PC-3 (cell line): Measurements from ENCODE around the gene CCDC83. TPM values are rescaled to one million over a fixed set of nuclear protein-coding genes. Genes with fewer than 3 reads are reported as not detected.

Experiments used
- ATAC-seq: fragments of 200-7000 bp; cut with Tn5 transposase; 2 replicates; pipeline ENCODE4 v1.9.1; 2020; ENCODE audit warnings: mild to moderate bottlenecking, moderate library complexity
- BruUV-seq: library from RNA; stranded (reverse); fragments of 400-500 nt; replicated peaks from 2 replicates; lab custom pipeline; 2021; lab: Mats Ljungman, UMichigan
- CTCF ChIA-PET: fragments of 300-600 bp; sonication (Branson Sonifier 250); formaldehyde crosslinking; loops from one replicate; lab custom pipeline; 2022; ENCODE audit warnings: antibody characterized with exemption; lab: Charles Lee
- POLR2A ChIA-PET: fragments of 300-600 bp; sonication (Branson Sonifier 250); formaldehyde crosslinking; loops from one replicate; lab custom pipeline; 2022; ENCODE audit warnings: antibody characterized with exemption; ENCODE audit not compliant: unreplicated experiment; lab: Charles Lee
- DNase-seq: peaks from one replicate; pipeline ENCODE4 v3.0.0-alpha.2; 2015
- H2AFZ ChIP-seq: fragments of 300-600 bp; sonication (generic); 2 replicates; pipeline ENCODE4 v1.6.0; 2016; ENCODE audit warnings: antibody characterized with exemption, low read length
- H3F3A ChIP-seq: fragments of 300-600 bp; sonication (generic); one replicate; pipeline ENCODE4 v1.6.0; 2017; ENCODE audit warnings: antibody characterized with exemption, low read length, control low read depth, mild to moderate bottlenecking; ENCODE audit not compliant: unreplicated experiment
- H3K27ac ChIP-seq: fragments of 300-600 bp; sonication (generic); 2 replicates; pipeline ENCODE4 v1.5.1; 2016; ENCODE audit warnings: mild to moderate bottlenecking, low read length
- H3K27me3 ChIP-seq: fragments of 300-600 bp; sonication (generic); 2 replicates; pipeline ENCODE4 v1.6.1; 2016; ENCODE audit warnings: low read length, mixed read lengths
- H3K36me3 ChIP-seq: fragments of 300-600 bp; sonication (generic); 2 replicates; pipeline ENCODE4 v1.6.1; 2016; ENCODE audit warnings: low read depth, mixed run types, low read length, mixed read lengths
- H3K4me1 ChIP-seq: fragments of 300-600 bp; sonication (generic); 2 replicates; pipeline ENCODE4 v1.5.1; 2016; ENCODE audit warnings: low read length; ENCODE audit not compliant: insufficient read depth
- H3K4me2 ChIP-seq: fragments of 300-600 bp; sonication (generic); 2 replicates; pipeline ENCODE4 v1.6.0; 2016; ENCODE audit warnings: low read length
- H3K4me3 ChIP-seq: fragments of 300-600 bp; sonication (generic); 2 replicates; pipeline ENCODE4 v1.5.1; 2016; ENCODE audit warnings: mild to moderate bottlenecking, low read length, mixed read lengths
- H3K79me2 ChIP-seq: fragments of 300-600 bp; sonication (generic); 2 replicates; pipeline ENCODE4 v1.6.1; 2017; ENCODE audit warnings: low read length, mixed read lengths
- H3K9ac ChIP-seq: fragments of 300-600 bp; sonication (generic); 2 replicates; pipeline ENCODE4 v1.6.0; 2016; ENCODE audit warnings: mild to moderate bottlenecking, low read length
- H3K9me2 ChIP-seq: fragments of 300-600 bp; sonication (generic); replicated peaks from 2 replicates; pipeline ENCODE4 v1.6.1; 2016; ENCODE audit warnings: mixed run types, low read length, mixed read lengths
- H3K9me3 ChIP-seq: fragments of 300-600 bp; sonication (generic); 2 replicates; pipeline ENCODE4 v1.6.1; 2016; ENCODE audit warnings: low read length, mixed read lengths
- H4K20me1 ChIP-seq: fragments of 300-600 bp; sonication (generic); 2 replicates; pipeline ENCODE4 v1.6.1; 2016; ENCODE audit warnings: low read length, mixed read lengths
- EZH2 ChIP-seq: fragments of 300-600 bp; sonication (generic); IDR thresholded peaks from one replicate; pipeline ENCODE4 v1.6.1; 2017; ENCODE audit warnings: antibody characterized with exemption, mild to moderate bottlenecking, low read length; ENCODE audit not compliant: unreplicated experiment
- EZH2phosphoT487 ChIP-seq: fragments of 300-600 bp; sonication (generic); IDR thresholded peaks from 2 replicates; pipeline ENCODE4 v1.6.1; 2018; ENCODE audit warnings: mild to moderate bottlenecking, antibody characterized with exemption, low read length, borderline replicate concordance
- intact Hi-C: fragments of 100-400 bp; cut with micrococcal nuclease; formaldehyde crosslinking; loops from 2 replicates; pipeline ENCODE4 v1.9.0; 2023
- total RNA-seq: library from RNA; depleted of rRNA; stranded (reverse); fragments of >200 nt; gene quantifications from 2 replicates; pipeline ENCODE4 v1.2.3, GENCODE V29; 2014
- TF ChIP-seq, protein P1 (sequence below): fragments of 300-600 bp; sonication (generic); conservative IDR thresholded peaks from 2 replicates; pipeline ENCODE4 v1.5.1; 2017; ENCODE audit warnings: antibody characterized with exemption, low read depth, mild to moderate bottlenecking, low read length

Gene CCDC83
- total RNA-seq, 1 experiment from 2014 or later: 0.22 TPM

DNA sequence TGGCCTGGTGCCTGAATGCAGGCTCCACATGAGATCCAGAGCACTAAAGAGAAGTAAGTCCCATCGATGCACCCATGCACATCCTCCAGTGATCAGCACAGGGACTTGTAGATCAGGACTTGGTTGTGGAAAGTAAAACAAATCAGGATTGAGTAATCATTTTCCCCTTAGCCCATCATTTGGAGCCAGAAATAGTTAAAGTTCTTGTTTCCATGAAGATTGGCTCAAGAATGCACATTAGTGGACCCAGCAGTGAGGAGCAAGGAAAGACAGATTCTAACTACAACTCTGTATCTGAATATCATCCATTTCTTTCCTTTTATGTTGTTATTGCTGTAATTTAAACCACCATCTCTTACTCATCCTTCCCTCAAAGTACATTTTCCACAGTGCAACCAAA is 19.1 kb downstream of the CCDC83 start:
- H3K27ac ChIP-seq: peak overlapping the region; percentile 65; the same call in 1 of the 2 replicates
- intact Hi-C loops: no loop called here
- H3K9me3 ChIP-seq: no peaks in the 10 kb centered on the region
- peak overlapping the region; percentile 47; the same call in 1 of the 2 replicates for H3K4me2 ChIP-seq
- CTCF ChIA-PET: no interaction called here
- no peaks in the 10 kb centered on the region for H3F3A ChIP-seq
- TF ChIP-seq, protein P1, sequence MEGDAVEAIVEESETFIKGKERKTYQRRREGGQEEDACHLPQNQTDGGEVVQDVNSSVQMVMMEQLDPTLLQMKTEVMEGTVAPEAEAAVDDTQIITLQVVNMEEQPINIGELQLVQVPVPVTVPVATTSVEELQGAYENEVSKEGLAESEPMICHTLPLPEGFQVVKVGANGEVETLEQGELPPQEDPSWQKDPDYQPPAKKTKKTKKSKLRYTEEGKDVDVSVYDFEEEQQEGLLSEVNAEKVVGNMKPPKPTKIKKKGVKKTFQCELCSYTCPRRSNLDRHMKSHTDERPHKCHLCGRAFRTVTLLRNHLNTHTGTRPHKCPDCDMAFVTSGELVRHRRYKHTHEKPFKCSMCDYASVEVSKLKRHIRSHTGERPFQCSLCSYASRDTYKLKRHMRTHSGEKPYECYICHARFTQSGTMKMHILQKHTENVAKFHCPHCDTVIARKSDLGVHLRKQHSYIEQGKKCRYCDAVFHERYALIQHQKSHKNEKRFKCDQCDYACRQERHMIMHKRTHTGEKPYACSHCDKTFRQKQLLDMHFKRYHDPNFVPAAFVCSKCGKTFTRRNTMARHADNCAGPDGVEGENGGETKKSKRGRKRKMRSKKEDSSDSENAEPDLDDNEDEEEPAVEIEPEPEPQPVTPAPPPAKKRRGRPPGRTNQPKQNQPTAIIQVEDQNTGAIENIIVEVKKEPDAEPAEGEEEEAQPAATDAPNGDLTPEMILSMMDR: no peak
- TF ChIP-seq EZH2phosphoT487: no peak
- no peak for TF ChIP-seq EZH2
- H3K27me3 ChIP-seq: no peaks in the 10 kb centered on the region
- H3K36me3 ChIP-seq: no peaks in the 10 kb centered on the region
- ATAC-seq (no peak), DNase-seq (no peak)
- H2AFZ ChIP-seq: peak overlapping the region; percentile 4; the same call in 1 of the 2 replicates
- H3K4me1 ChIP-seq: peaks cover 28% of the 10 kb centered on the region
- no peak overlapping the region for H3K4me3 ChIP-seq
- H3K9me2 ChIP-seq: no peaks in the 10 kb centered on the region
- BruUV-seq: no TSS peak
- no peaks in the 10 kb centered on the region for H3K79me2 ChIP-seq
- H3K9ac ChIP-seq: no peak overlapping the region
- no peaks in the 10 kb centered on the region for H4K20me1 ChIP-seq
- POLR2A ChIA-PET: no interaction called here

DNA sequence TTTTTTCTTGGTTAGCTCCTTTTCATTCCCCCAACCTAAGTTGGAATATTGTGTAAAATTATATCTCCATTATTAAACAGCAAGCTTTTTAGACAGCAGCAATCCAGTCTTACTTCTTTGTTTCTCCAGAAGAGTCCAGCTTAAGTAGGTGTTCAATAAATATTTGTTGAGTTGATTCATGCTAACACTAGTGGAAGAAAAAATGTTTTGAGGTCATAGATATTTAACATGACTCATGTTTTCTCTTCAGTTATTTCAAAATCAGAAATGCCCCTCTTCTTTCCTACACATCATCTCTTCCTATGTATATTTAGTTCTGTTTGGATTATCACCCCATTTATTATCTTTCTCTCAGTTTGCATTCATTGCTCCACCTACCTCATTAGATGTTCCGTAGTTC is 20.3 kb downstream of the CCDC83 start:
- DNase-seq (peak; percentile 88), ATAC-seq (peak; percentile 89)
- H3K27ac ChIP-seq: peak overlapping the region; percentile 72
- no TSS peak for BruUV-seq
- ChIA-PET POLR2A (no interaction called here), CTCF (interaction anchor here (0.5 to 0.6 kb wide), 2 partner anchors 21 to 196 kb away, joined by 3 to 9 read pairs; no protein-coding TSS in a partner anchor)
- peak overlapping the region; percentile 48 for H3K4me2 ChIP-seq
- no peaks in the 10 kb centered on the region for H3K27me3 ChIP-seq
- peaks cover 28% of the 10 kb centered on the region for H3K4me1 ChIP-seq
- no peaks in the 10 kb centered on the region for H3K79me2 ChIP-seq
- H4K20me1 ChIP-seq: no peaks in the 10 kb centered on the region
- H3K4me3 ChIP-seq: no peak overlapping the region
- H3K9me3 ChIP-seq: no peaks in the 10 kb centered on the region
- H3K36me3 ChIP-seq: no peaks in the 10 kb centered on the region
- no peaks in the 10 kb centered on the region for H3K9me2 ChIP-seq
- TF ChIP-seq, protein P1: no peak
- no peak for TF ChIP-seq EZH2phosphoT487
- TF ChIP-seq EZH2: no peak
- no peak overlapping the region for H2AFZ ChIP-seq
- intact Hi-C loops: no loop called here
- H3K9ac ChIP-seq: no peak overlapping the region
- H3F3A ChIP-seq: no peaks in the 10 kb centered on the region

DNA sequence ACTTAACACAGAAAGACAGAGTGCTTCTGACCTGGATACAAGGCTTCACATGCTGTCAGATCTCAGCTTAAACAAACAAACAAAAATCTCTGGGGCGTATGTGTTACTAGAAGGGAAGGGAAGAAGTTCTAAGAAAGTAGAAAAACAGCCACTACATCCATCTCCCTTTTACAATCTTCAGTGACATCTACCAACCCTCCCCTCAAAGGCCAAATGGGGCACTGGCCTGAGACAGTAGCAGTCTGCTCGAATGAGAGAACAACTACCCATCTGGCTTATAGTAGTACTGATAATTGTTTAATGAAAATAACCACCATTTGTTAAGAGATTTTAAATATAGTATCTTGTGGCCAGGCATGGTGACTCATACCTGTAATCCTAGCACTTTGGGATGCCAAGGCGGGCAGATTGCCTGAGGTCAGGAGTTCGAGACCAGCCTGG is 29.4 kb downstream of the CCDC83 start:
- Histone ChIP-seq H3K4me1 (peaks cover 15% of the 10 kb centered on the region), H3K4me2 (no peak overlapping the region), H4K20me1 (no peaks in the 10 kb centered on the region), H3K4me3 (no peak overlapping the region), H3K9ac (no peak overlapping the region), H3K9me2 (no peaks in the 10 kb centered on the region), H3K9me3 (no peaks in the 10 kb centered on the region), H3K27ac (no peak overlapping the region), H3K79me2 (no peaks in the 10 kb centered on the region), H3K36me3 (no peaks in the 10 kb centered on the region), H3F3A (no peaks in the 10 kb centered on the region), H2AFZ (no peak overlapping the region), H3K27me3 (no peaks in the 10 kb centered on the region)
- DNase-seq (no peak), ATAC-seq (no peak)
- no TSS peak for BruUV-seq
- TF ChIP-seq EZH2: no peak
- no peak for TF ChIP-seq EZH2phosphoT487
- TF ChIP-seq, protein P1: no peak
- POLR2A ChIA-PET: no interaction called here
- intact Hi-C loops: no loop called here
- CTCF ChIA-PET: no interaction called here
